SK-N-DZ (cell line): ENCODE results near the gene NCR2.

Experiments used
- DNase-seq: peaks from one replicate; pipeline ENCODE4 v3.0.0-alpha.2; 2015; ENCODE audit warnings: low spot score

Gene NCR2

GRCh38 chr6:41327177-41327576 lies 8.2 kb upstream of the NCR2 start:
- no peak for DNase-seq

DNA sequence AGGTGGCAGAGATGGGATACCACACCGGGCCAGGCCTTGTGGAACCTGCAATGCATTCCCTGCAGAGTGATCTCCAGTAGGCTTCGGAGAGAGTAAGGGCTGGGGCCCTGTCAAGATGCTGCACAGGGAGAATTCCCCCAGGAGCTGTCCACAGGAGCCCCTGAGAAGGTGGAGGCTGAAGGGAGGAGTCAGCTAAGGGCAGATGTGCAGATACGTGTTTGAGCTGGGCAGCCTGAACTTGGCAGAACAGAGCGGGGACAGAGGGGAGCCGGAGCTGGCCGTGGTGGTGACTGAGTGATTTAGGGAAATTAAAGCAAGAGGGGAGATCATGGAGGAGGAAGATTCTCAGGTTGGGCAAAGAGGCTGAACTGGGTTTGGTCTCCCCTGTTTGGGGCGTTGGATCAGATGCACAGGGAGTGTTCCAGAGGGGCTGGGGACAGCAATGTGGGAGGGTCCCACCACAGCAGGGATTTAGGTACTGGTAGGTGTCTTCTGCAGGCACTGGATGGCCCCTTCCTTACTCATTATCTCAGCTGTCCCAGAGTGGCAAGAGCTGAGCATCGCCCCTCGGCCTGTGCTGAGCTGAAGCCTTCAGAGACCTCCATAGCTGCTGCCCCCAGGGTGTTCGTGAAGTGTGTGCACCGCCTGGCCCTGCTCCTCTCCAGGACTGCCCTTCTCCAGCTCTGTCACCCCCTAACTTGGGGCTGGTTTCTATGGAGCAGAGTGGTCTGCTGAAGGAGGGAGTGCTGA lies 3.8 kb upstream of the NCR2 start:
- DNase-seq: no peak

DNA sequence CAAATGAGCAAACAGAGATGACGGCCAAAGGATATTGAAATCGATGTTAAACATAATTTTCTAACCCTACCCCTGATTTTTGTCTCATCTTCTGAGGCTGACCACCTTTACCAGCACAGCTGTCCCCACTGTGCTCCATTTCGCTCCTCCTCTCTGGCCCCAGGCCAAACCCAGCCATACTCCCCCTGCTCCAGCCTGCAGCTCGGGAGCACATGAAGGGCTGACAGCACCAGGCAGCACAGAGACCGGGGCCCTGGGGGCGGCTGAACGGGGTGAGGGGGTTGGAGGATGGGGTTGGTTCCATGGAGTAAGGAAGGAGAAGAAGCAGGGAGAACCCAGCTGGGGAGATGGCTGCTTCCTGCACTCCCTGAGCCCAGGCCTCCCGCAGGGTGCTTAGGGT lies 3.2 kb upstream of the NCR2 start:
- DNase-seq: no peak

GRCh38 chr6:41332842-41333736 lies 2.3 kb upstream of the NCR2 start:
- DNase-seq: no peak

DNA sequence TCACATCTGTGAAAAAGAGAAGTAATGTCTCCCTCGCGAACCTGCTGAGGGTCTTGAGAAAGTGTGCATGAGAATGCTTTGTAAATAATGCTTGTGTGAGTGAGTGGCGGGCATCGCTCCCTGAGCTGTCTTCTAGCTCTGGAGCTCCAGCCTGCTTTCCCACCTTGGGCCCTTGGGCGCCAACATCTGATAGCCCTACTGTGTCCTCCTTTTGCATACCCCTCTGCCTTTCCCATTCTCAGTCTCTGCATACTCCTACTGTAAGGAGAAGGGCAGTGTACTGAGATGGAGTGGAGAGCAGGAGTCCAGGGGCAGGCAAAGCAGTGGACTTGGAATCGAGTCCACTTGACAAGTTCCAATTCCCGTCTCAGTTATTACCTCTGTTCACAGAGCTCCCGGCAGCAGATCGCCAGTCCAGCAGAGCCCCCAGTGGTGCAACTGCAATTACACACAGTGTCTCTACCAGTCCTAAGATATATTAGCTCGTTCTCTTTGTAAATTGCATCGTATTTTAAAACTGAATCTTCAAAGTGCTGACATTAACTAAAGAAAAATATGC lies 847 bp upstream of the NCR2 start:
- DNase-seq: no peak

DNA sequence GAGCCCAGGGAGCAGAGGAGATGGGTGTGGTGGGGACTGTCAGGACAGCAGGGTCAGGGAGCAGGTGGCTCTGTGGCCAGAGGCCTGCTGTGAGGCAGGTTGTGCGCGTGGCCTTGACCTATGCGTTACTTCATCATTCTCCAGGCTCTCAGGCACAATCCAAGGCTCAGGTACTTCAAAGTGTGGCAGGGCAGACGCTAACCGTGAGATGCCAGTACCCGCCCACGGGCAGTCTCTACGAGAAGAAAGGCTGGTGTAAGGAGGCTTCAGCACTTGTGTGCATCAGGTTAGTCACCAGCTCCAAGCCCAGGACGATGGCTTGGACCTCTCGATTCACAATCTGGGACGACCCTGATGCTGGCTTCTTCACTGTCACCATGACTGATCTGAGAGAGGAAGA lies 535 bp downstream of the NCR2 start:
- DNase-seq: no peak

GRCh38 chr6:41336824-41337223 lies 1.4 kb downstream of the NCR2 start:
- DNase-seq: no peak

- DNase-seq: no peak
Observed at GRCh38 chr6:41337709-41338108, 2.3 kb downstream of the NCR2 start.

GRCh38 chr6:41338659-41339058 lies 3.3 kb downstream of the NCR2 start:
- DNase-seq: no peak

- no peak for DNase-seq
Observed at GRCh38 chr6:41341580-41341979, 6.2 kb downstream of the NCR2 start.

DNA sequence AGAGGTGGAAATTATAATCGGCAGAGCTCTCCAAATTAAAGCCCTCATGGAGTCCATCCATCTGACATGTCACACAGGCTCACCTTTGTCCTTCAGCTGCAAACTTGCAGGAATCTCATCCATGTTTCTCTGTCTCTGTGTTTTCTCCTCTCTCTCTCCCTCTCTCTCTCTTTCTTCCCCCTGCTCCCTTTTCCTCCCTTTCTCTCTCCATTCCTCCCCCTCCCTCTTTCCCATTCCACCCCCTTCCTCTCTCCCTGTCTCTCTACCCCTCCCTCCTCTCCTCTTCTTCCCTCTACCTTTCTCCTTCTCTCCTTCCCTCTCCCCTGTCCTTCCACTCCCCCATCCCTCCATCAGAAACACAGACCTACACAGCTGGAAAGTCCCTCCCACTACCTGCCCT lies 6.8 kb downstream of the NCR2 start:
- no peak for DNase-seq

DNA sequence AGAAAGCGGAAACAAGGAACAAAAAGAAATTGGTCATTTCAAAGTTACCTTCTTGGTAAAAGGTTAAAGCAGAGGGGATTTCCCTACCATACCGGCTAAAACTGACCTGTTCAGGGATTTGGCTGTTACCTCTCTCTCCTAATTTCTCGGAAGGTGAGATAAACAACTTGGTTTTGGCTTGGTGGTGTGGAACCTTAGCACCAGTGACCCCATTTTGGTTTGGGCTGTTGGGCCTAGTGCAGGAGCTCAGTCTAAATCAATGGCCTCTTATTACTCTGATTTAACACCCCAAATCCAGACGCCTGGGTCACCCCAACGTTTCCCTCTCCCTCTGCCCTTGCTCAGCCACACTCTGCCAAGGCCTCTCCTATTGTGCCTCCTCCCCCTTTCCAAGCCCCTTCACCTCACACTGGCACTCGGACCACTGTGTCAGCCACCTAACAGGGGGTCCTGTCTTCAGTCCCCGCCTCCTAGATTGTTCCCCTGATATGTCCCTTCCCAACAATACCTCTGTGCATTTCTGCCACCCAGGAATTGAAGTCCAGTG lies 8.3 kb downstream of the NCR2 start:
- DNase-seq: no peak

GRCh38 chr6:41344876-41345275 lies 9.5 kb downstream of the NCR2 start:
- DNase-seq: no peak

- DNase-seq: no peak
Observed at GRCh38 chr6:41345901-41346300, 10.5 kb downstream of the NCR2 start.

DNA sequence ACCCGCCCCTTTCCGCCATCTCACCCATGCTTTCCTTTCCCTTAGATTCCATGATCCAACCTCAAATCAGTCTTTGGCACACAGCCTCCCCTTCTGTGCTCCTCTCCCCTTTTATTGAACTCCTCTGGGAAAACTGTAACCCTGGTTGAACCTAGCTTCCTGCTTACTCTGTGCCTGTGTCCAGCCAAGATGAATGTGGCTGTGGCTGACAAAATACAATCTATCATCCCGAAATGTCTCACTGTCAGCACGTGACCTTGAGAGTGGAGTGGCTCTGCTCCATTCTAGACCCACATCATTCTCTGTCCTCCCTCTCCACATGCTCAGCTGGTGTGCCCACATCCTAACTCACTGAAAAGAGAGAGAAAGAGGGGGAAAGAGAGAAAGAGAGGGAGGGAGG lies 11.0 kb downstream of the NCR2 start:
- DNase-seq: no peak

- DNase-seq: no peak
Observed at GRCh38 chr6:41347378-41348050, 12.1 kb downstream of the NCR2 start.

DNA sequence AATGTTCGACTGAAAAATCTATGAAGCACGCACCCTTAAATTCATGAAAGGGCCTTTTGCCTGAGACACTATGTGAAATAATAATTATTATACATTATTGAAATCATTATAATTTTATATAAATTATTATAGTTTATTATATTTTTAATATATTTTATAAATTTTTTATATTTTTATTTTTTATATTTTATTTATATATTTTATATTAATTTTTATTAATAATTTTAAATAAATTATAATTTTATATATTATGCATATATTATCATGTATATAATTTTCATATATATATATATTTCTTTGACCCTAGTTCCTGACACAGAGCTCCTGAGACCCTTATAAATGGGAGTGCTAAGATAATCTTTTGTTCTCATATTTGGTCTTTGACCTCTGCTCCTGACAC lies 13.5 kb downstream of the NCR2 start:
- DNase-seq: no peak

- DNase-seq: no peak
Observed at GRCh38 chr6:41352396-41352795, 17.0 kb downstream of the NCR2 start.

DNA sequence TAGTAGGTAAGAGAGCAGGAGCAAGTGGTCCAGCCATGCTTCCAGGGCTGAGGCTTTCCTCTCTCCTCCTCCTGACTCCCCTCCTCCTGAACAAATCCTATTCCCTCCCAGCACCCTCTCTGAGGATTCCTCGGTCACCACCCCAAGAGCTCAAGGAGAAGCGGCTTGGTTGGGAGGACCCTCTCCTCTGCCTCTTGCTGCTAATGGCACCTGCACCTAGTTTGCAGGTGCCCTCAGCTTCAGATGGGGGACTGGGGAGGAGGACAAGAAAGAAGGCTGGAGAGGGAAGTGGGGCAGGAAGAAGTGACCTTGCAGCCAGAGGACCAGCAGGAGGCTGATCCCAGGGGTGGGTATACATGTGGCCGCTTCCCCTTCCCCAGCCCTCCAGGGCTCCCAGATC lies 17.5 kb downstream of the NCR2 start:
- DNase-seq: no peak

- no peak for DNase-seq
Observed at GRCh38 chr6:41353333-41353732, 17.9 kb downstream of the NCR2 start.

- DNase-seq: no peak
Observed at GRCh38 chr6:41355952-41356351, 20.5 kb downstream of the NCR2 start.

DNA sequence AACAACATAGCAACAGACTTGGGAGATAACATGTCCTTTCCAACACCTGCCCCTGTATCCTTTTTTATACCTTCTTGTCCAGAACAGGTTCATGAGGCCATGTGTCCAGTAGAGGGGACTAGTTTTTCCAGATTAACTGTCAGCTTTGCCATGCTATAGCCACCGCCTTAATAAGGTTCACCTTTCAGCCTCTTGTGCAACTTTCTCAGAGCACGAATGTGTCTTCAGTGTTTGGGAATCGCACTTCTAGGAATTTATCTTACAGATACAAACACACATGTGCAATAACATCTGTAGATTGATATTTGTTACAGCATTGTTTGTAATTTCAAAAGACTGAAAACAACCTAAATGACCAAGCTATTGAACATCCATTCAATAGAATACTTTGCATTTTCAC lies 21.4 kb downstream of the NCR2 start:
- DNase-seq: no peak
